ENCODE data around the gene RNASE4. TPM values are rescaled to one million over a fixed set of nuclear protein-coding genes. Genes with fewer than 3 reads are reported as not detected.

RNASE4 gene
- polyA plus RNA-seq, 1 donor: 4.2 TPM

GRCh38 chr14:20743556-20743955, 59.2 kb downstream of the RNASE4 start:
- DNase-seq (ENCODE audit: low read depth): no peak

GRCh38 chr14:20745571-20746358, 61.4 kb downstream of the RNASE4 start, which contains the start of gene EDDM3A:
Gene EDDM3A (plus strand): TSS chr14:20745887. CDS start chr14:20747581, 1,694 bp downstream.
- DNase-seq (ENCODE audit: low read depth): no peak

- DNase-seq (ENCODE audit: low read depth): no peak
These were observed 62.2 kb downstream of the RNASE4 start for GRCh38 chr14:20746566-20746965.

GRCh38 chr14:20748439-20748838, 64.1 kb downstream of the RNASE4 start:
- DNase-seq (ENCODE audit: low read depth): no peak

GRCh38 chr14:20750194-20750593, 65.8 kb downstream of the RNASE4 start:
- DNase-seq (ENCODE audit: low read depth): no peak

Other genes starting within 250 kb of the RNASE4 start
- gene KLHL33, start 248.4 kb upstream of the RNASE4 start, polyA plus RNA-seq (ENCODE audit: insufficient read length): 1.1 TPM
- gene OSGEP, start 229.7 kb upstream of the RNASE4 start, polyA plus RNA-seq (ENCODE audit: insufficient read length): 40.8 TPM
- 163 TPM for gene APEX1, start 229.3 kb upstream of the RNASE4 start, polyA plus RNA-seq (ENCODE audit: insufficient read length)
- gene PIP4P1, start 223.1 kb upstream of the RNASE4 start, polyA plus RNA-seq (ENCODE audit: insufficient read length): 21.0 TPM
- gene PNP, start 215.2 kb upstream of the RNASE4 start, polyA plus RNA-seq (ENCODE audit: insufficient read length): 10.6 TPM
- gene RNASE10, start 179.0 kb upstream of the RNASE4 start, polyA plus RNA-seq (ENCODE audit: insufficient read length): 0.15 TPM
- gene RNASE9, start 123.5 kb upstream of the RNASE4 start, polyA plus RNA-seq (ENCODE audit: insufficient read length): not detected
- gene RNASE11, start 96.6 kb upstream of the RNASE4 start, polyA plus RNA-seq (ENCODE audit: insufficient read length): not detected
- not detected for gene RNASE12, start 93.2 kb upstream of the RNASE4 start, polyA plus RNA-seq (ENCODE audit: insufficient read length)
- gene OR6S1, start 42.9 kb upstream of the RNASE4 start, polyA plus RNA-seq (ENCODE audit: insufficient read length): not detected
- 2.0 TPM for gene ANG, start 4.2 kb downstream of the RNASE4 start, polyA plus RNA-seq (ENCODE audit: insufficient read length)
- gene EDDM3A, start 61.3 kb downstream of the RNASE4 start, polyA plus RNA-seq (ENCODE audit: insufficient read length): not detected
- not detected for gene EDDM3B, start 83.8 kb downstream of the RNASE4 start, polyA plus RNA-seq (ENCODE audit: insufficient read length)
- 5.4 TPM for gene RNASE6, start 96.7 kb downstream of the RNASE4 start, polyA plus RNA-seq (ENCODE audit: insufficient read length)
- 162 TPM for gene RNASE1, start 118.3 kb downstream of the RNASE4 start, polyA plus RNA-seq (ENCODE audit: insufficient read length)
- 0.28 TPM for gene RNASE3, start 206.8 kb downstream of the RNASE4 start, polyA plus RNA-seq (ENCODE audit: insufficient read length)